Stimulated activated CD4-positive, alpha-beta T cell treated with anti-CD3 and anti-CD28 coated beads, Interleukin-1b, Interleukin-23, amount 100 ng/mL, for 1 hour (primary cell): Measurements from ENCODE around the gene MKI67.
"Not testable (repeated sequence)": the region's sequence is repeated elsewhere in the genome, so short reads cannot be mapped to it uniquely, and the experiment has no call there.

Experiments
- DNase-seq, 2 donors: peaks; one replicate each; pipeline ENCODE4 v3.0.0-alpha.2; 2020; ENCODE audit warnings: low read depth in 2 of 2

MKI67 gene

DNA sequence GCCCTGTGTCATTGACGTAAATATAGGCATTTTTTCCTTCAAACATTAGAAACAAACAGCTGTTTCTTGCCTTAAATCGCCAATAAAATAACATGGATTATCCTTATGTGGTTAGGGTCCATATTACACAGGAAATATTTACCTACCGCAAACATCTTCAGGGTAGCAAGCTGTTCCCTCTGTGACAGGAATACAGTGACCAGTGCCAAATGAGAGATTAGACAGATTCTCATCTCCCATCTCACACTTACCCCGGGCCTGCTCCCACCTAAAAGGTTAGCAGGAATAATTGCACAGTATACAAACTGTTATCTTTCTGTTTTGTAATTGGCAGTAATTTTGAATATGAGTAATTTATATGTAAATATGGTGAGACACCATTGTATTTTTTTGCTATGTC lies 16.5 kb downstream of the MKI67 start:
- no peak for DNase-seq

- DNase-seq: no peak
These were observed 20.8 kb downstream of the MKI67 start for GRCh38 chr10:128105383-128105782.

GRCh38 chr10:128103229-128103714 lies 23.0 kb downstream of the MKI67 start:
- no peak for DNase-seq

DNA sequence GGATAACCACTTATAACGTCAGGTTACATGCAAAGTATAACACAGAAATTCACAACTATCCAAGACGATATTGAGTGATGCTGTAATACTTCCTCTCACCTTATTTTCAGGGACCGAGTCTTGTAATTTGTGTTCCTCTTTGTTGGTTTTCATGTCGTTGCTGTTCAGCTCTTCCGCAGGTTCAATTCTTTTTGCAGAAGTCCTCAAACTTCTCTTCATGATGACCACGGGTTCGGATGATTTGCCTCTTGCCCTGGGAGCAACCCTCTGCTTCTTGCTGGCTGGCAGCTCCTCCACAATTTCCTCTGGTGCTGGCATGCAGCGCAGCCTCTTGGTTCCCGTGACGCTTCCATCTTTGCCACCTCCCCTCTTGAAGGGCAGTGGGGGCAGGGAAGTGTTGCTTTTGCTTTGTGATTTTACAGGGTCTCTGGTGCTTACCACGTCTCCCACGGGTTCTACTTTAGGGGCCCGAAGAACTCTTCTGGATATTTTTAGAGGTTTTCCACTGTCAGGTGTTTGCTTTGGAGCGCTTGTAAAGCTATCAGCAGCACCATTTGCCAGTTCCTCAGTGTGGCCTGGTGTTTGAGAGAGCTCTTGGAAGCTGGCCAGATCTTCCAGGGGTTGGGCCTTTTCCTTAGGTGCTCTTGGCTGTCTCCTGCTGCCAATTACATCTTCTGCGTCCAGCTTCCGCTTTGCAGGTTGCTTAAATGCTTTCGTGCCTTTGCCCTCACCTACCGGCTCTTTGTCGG lies 23.6 kb downstream of the MKI67 start:
- DNase-seq: no peak

DNA sequence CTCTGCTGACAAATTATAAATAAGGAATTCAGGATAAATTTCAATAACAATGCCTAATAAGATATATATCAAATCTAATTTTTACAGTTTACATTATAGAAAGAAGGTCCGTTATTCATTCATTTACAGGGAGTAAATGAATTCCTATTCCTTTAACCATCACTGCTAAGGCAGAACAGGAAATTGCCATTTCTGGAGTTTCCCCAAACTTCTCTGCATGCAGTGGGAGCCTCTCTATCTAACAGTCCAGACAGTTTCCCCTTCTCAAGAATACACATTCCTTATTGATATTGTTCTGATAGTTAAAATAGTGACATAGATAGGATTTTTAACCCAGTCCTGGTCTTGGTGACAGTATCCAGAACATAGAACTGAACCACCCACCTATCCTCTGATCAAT lies 24.3 kb downstream of the MKI67 start:
- no peak for DNase-seq

- DNase-seq: no peak
These were observed 26.3 kb downstream of the MKI67 start for GRCh38 chr10:128099901-128100300.

DNA sequence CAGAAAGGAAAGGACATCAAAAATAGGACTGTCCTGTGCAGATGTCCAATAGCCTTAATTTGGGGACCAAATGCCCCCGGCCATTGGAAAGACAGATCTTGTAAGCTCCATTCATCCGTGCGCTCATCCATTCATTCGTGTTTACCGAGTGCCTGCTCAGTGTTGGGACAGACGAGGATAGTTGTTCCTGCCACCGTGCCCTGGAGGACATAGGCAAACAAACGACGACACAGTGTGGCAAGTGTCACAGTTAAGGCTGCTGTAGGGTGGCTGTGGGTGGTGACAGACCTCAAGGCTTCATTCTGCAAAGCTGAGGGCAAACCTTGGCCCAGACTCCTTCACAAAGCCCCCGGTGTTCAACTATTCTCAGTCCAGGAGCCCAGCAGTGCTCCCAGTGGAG lies 27.6 kb downstream of the MKI67 start:
- DNase-seq: no peak

DNA sequence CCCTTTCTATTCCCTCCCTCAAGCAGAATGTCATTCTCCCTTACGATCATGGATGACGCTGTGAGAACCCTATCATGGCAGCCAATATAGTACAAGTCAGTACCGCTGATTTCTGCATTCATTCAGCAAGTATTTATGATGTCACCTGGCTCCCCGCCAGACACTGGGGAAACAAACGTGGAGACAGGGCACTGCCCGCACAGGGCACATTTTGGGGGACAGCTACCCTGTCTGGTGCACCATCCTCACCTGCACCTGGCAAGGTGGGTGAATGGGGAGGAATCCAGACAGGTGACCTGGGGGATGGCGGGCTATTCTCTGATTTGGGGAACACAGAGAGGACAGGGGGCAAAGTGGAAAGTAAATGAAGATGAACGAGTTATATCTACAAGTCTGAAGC lies 28.4 kb downstream of the MKI67 start:
- no peak for DNase-seq

- no peak for DNase-seq
These were observed 29.6 kb downstream of the MKI67 start for GRCh38 chr10:128096486-128097199.

GRCh38 chr10:128095753-128096469 lies 30.3 kb downstream of the MKI67 start:
- DNase-seq: no peak

- DNase-seq: no peak
These were observed 31.0 kb downstream of the MKI67 start for GRCh38 chr10:128095027-128095752.

- DNase-seq: not testable (repeated sequence)
These were observed 31.6 kb downstream of the MKI67 start for GRCh38 chr10:128094596-128094995.

- no peak for DNase-seq
These were observed 33.8 kb downstream of the MKI67 start for GRCh38 chr10:128092454-128092853.

GRCh38 chr10:128091636-128092210 lies 34.5 kb downstream of the MKI67 start:
- no peak for DNase-seq

DNA sequence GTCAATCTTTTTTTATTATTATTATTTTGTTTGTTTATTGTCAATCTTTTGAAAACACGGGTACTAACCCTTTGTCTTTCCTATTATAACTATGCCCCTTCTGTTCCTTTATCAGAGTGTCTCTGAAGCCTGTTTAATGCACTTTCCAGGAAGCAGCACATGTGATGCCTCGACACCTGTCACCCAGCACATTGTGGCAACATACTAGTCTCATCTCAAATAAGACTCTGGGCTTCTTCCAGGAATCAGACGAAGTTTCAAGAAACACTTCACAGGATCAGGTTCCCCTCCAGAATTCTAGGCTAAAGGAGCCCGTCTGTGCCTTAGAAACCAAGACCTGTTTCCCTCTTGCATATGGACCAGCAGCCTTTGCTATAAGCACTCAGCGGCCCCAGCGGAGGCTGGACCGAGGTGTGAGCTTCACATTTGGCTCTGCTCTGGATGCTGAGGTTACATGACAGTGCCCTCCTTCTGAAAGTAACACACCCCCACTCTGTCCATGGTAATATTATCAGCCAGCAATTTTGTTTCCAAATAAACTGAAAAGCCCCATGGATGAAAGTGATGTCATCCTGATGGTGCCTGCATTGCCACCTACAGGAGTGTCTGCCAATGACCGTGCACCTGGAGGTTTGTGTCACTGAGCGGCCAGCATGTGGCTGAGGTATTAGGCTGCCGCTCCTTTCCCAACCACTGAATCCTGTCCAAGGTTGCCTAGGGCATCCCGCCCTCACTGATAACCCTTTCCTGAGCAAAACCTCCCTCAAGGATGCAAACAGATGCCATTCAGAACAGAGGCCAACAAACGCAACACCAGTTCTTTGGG lies 38.1 kb downstream of the MKI67 start:
- DNase-seq: no peak

GRCh38 chr10:128087146-128087883 lies 38.9 kb downstream of the MKI67 start:
- DNase-seq: no peak

DNA sequence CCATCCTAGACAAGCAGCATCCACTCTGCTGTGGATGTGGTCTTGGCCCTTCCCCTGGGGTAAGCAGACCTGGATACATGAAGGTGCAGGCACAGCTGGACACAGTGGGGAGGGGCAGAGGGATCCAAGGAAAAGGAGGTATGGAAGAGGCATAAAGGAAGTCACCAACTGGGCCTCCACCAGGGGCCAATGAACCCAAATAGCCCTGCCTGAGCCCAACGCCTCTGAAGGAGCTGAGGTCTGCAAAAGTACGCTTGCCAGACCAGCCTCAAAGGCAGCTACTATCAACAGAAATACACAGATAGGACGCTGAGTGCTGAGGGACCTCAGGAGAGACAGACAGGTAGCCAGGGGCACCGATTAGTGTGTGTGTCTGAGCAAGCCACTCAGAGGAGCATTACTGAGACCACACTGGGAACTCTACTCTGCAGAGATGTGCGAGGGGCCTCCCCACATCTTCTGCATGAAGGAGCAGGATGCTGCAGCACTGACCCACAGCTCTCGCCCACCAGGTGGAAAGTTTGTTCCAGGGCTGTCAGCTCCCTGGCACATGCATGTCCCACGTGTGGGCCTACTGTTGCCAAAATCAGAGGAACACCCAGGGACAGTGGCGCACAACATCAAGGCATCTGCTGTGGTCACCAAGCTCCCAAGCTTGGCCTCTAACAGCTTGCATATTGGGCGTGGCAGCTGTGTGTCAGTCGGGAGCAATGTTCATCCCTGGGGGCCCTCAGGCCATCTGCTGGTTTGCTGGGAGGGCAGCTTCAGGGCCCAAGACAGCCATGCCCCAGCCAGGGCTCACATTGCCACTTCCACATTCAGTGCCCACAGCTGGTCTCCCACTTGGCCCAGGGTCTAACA lies 40.0 kb downstream of the MKI67 start:
- no peak for DNase-seq

- no peak for DNase-seq
These were observed 41.2 kb downstream of the MKI67 start for GRCh38 chr10:128084991-128085390.

DNA sequence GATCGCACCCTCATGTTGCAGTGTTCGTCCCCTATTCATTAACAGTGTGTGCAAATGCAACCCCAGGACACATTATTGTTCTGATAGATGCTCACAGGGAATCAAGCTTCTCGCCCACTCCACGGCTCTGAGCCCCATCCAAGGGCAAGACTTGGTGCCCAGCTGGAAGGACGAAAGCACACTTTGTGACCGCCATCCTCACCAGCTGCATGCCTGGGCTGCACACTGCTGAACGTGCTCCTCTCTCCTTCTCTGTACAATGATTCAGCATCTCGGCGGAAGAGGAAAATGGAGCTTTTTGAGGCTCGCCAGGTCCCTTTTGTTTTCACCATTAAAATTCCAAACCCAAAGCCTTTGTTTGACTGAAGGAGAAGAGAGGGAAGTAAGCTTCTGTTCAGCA lies 41.9 kb downstream of the MKI67 start:
- DNase-seq: no peak
